Adipocyte (in vitro differentiated cells): ENCODE measurements around the gene GATB.

Experiments used
- DNase-seq: peaks from one replicate; pipeline ENCODE4 v3.0.0-alpha.2; 2015; ENCODE audit warnings: low read depth
- H3K27me3 ChIP-seq: replicated peaks from 2 replicates; pipeline ENCODE4 v1.7.0; 2013; ENCODE audit warnings: mild to moderate bottlenecking, low read length, moderate library complexity; ENCODE audit not compliant: control insufficient read depth, insufficient read depth
- H3K36me3 ChIP-seq: 2 replicates; pipeline ENCODE4 v1.7.0; 2013; ENCODE audit warnings: low read length, mild to moderate bottlenecking, moderate library complexity; ENCODE audit not compliant: control insufficient read depth, insufficient read depth, severe bottlenecking
- H3K4me1 ChIP-seq: 2 replicates; pipeline ENCODE4 v1.7.0; 2013; ENCODE audit warnings: mild to moderate bottlenecking, low read length, moderate library complexity; ENCODE audit not compliant: control insufficient read depth, insufficient read depth
- H3K4me3 ChIP-seq: 2 replicates; pipeline ENCODE4 v1.7.0; 2013; ENCODE audit warnings: mild to moderate bottlenecking, low read length, moderate library complexity
- H3K9ac ChIP-seq: 2 replicates; pipeline ENCODE4 v1.7.0; 2013; ENCODE audit warnings: mild to moderate bottlenecking, low read length, moderate library complexity
- H3K9me3 ChIP-seq: 2 replicates; pipeline ENCODE4 v1.7.0; 2013; ENCODE audit warnings: mild to moderate bottlenecking, low read length, moderate library complexity; ENCODE audit not compliant: control insufficient read depth

GATB gene

DNA sequence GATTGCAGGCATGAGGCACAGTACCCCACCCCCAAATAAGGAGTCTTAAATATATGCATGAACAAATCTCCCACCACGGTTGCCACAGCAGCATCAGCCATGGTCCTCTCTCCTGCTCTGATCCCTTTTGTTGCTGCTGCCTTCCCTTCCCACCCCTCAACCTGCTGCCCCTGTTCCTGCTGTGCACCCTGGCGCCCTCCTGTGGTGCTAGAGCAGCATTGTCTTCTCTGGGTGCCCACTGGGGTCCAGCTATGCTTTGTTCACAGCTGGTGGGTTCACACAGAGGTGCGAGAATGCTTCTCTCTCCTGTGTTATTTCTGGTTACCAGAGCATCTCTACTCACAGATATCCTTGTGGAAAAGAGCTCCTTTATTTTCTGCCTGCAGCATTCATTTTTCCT, 116.2 kb downstream of the GATB start:
- no peak overlapping the region for H3K4me3 ChIP-seq
- no peaks in the 10 kb centered on the region for H3K27me3 ChIP-seq
- peaks cover 19% of the 10 kb centered on the region for H3K4me1 ChIP-seq
- no peaks in the 10 kb centered on the region for H3K36me3 ChIP-seq
- no peak overlapping the region for H3K9ac ChIP-seq
- no peak for DNase-seq
- H3K9me3 ChIP-seq = no peaks in the 10 kb centered on the region

DNA sequence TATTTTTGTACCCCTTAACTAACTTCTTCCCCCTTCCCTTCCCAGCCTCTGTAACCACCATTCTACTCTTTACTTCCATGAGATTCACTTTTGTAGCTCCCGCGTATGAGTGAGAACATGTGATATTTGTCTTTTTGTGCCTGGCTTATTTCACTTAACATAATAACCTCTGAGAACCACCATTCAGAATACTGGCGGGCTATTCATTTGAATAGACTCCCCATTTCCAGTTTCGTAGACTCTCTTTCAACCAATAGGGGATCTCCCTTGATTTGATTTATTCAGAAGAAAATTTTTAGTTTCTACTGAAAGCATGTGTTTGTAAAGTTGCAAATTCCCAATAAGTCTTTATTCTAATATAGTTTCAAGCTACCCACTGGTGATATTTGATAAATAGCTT, 117.2 kb downstream of the GATB start:
- Histone ChIP-seq H3K9ac (no peak overlapping the region), H3K27me3 (no peaks in the 10 kb centered on the region), H3K4me3 (no peak overlapping the region), H3K36me3 (no peaks in the 10 kb centered on the region), H3K9me3 (no peaks in the 10 kb centered on the region), H3K4me1 (peaks cover 19% of the 10 kb centered on the region)
- no peak for DNase-seq

DNA sequence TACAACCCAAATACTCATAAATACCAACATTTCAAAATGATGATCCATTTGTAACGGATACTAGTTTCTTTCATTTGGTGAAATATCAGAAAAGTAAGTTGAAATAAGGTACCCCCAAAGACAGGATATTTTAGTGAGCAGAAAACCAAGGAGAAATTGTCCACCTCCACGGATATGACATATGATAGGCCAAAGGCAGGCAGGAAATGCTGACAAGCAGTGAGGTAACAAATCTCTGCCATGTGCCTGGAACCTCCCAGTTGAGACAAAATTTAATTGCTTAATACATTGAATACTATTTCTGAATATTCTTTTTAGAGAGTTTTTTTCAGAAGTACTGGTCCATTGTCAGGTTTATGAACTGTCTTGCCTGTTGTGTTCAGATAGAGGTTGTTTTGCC, 118.8 kb downstream of the GATB start:
- Histone ChIP-seq H3K9me3 (no peaks in the 10 kb centered on the region), H3K9ac (no peak overlapping the region), H3K27me3 (no peaks in the 10 kb centered on the region), H3K4me3 (no peak overlapping the region), H3K36me3 (no peaks in the 10 kb centered on the region), H3K4me1 (peaks cover 19% of the 10 kb centered on the region)
- no peak for DNase-seq

DNA sequence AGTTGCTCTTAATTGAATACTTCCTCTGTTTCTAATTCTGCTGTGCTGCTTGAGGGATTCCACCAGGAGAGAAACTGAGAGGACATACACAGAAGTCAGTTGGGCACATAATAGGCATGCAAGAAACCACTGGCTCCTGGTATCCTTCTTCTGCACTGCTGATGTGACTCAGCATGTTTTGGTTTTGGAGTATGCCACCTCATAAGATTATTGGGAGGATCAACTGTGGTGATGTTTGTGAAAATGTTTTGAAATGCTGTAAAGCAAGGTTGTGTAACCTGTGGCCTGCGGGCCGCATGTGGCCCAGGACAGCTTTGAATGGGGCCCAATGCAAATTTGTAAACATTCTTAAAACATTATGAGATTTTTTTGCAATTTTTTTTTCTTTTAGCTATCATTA, 119.6 kb downstream of the GATB start:
- no peak overlapping the region for H3K9ac ChIP-seq
- DNase-seq = peak; percentile 81
- no peaks in the 10 kb centered on the region for H3K9me3 ChIP-seq
- H3K36me3 ChIP-seq = no peaks in the 10 kb centered on the region
- H3K27me3 ChIP-seq = no peaks in the 10 kb centered on the region
- H3K4me1 ChIP-seq = peaks cover 19% of the 10 kb centered on the region
- no peak overlapping the region for H3K4me3 ChIP-seq

- no peaks in the 10 kb centered on the region for H3K9me3 ChIP-seq
- H3K4me3 ChIP-seq = no peak overlapping the region
- peaks cover 19% of the 10 kb centered on the region for H3K4me1 ChIP-seq
- H3K36me3 ChIP-seq = no peaks in the 10 kb centered on the region
- DNase-seq = no peak
- H3K27me3 ChIP-seq = no peaks in the 10 kb centered on the region
- no peak overlapping the region for H3K9ac ChIP-seq
Observed at GRCh38 chr4:151640381-151640780, 120.4 kb downstream of the GATB start.

- no peak overlapping the region for H3K9ac ChIP-seq
- H3K9me3 ChIP-seq = peaks cover 3% of the 10 kb centered on the region
- H3K4me1 ChIP-seq = peaks cover 19% of the 10 kb centered on the region
- H3K27me3 ChIP-seq = no peaks in the 10 kb centered on the region
- H3K36me3 ChIP-seq = no peaks in the 10 kb centered on the region
- no peak overlapping the region for H3K4me3 ChIP-seq
- no peak for DNase-seq
Observed at GRCh38 chr4:151638295-151638858, 122.4 kb downstream of the GATB start.

- no peak overlapping the region for H3K4me3 ChIP-seq
- no peaks in the 10 kb centered on the region for H3K27me3 ChIP-seq
- no peaks in the 10 kb centered on the region for H3K4me1 ChIP-seq
- no peaks in the 10 kb centered on the region for H3K36me3 ChIP-seq
- H3K9ac ChIP-seq = no peak overlapping the region
- DNase-seq = no peak
- H3K9me3 ChIP-seq = peaks cover 3% of the 10 kb centered on the region
Observed at GRCh38 chr4:151631349-151631748, 129.5 kb downstream of the GATB start.

GRCh38 chr4:151629097-151629783, 131.6 kb downstream of the GATB start:
- Histone ChIP-seq H3K4me3 (no peak overlapping the region), H3K36me3 (no peaks in the 10 kb centered on the region), H3K4me1 (peaks cover 5% of the 10 kb centered on the region), H3K9me3 (peaks cover under 1% of the 10 kb centered on the region), H3K9ac (no peak overlapping the region), H3K27me3 (no peaks in the 10 kb centered on the region)
- DNase-seq = no peak

DNA sequence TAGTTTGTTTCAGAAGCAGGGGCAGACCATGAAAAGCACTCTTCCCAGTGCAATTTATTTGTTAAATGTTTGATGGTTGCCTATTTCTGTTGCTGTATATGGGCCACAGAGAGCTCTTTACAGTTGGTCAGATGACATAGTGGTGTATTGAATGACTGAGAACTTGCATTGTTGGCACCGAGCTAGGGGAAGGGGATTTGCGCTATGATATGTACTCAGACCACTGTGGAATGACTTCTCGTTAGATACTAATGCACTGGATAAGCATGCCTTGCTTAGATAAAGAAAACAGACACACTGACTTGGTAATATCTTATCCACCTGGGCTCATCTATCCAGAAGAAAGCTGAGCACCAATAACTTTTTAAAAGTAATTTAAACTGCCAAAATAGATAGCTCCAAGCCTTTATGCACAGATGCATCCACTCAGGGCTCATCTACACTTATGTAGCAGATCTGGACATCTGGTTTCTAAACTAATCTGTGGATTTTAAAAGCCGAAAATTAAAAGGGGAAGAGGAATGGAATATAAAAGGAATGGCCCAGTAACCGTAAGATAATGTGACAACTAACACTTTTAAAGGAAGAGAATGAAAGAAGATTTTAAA, 132.7 kb downstream of the GATB start:
- no peak for DNase-seq
- no peaks in the 10 kb centered on the region for H3K36me3 ChIP-seq
- H3K27me3 ChIP-seq = no peaks in the 10 kb centered on the region
- H3K9ac ChIP-seq = no peak overlapping the region
- H3K4me1 ChIP-seq = peaks cover 10% of the 10 kb centered on the region
- H3K4me3 ChIP-seq = no peak overlapping the region
- H3K9me3 ChIP-seq = no peaks in the 10 kb centered on the region

DNA sequence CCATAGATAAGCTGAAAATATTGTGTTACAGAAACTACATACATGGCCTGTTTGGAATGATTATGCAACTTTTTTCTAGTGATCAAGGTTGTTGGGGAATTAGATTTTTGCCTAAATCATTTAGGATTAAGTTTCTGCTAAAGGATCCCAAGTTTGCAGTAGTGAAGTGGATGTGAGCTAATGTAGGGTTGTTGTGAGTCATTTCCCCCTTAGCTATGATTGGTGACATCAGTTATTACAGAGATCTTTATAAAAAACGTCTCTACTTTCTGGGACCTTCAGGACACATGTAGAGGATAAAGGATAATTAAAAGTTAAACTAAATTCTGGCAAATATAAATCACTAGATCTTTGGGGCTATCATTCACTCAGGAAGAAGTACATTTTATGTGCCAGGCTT, 133.3 kb downstream of the GATB start:
- Histone ChIP-seq H3K9ac (no peak overlapping the region), H3K27me3 (no peaks in the 10 kb centered on the region)
- no peak for DNase-seq

GRCh38 chr4:151626751-151627150, 134.1 kb downstream of the GATB start:
- Histone ChIP-seq H3K4me1 (peaks cover 13% of the 10 kb centered on the region), H3K9ac (no peak overlapping the region), H3K27me3 (no peaks in the 10 kb centered on the region), H3K36me3 (no peaks in the 10 kb centered on the region), H3K9me3 (no peaks in the 10 kb centered on the region), H3K4me3 (no peak overlapping the region)
- DNase-seq = no peak

More for the DNA sequence above, 133.3 kb downstream of the GATB start:
- H3K4me1 ChIP-seq = peaks cover 13% of the 10 kb centered on the region
- no peak overlapping the region for H3K4me3 ChIP-seq
- H3K36me3 ChIP-seq = no peaks in the 10 kb centered on the region
- H3K9me3 ChIP-seq = no peaks in the 10 kb centered on the region
